DOHH2 (cell line): Measurements from ENCODE around the gene RAB10.
"Not testable (repeated sequence)": the region's sequence is repeated elsewhere in the genome, so short reads cannot be mapped to it uniquely, and the experiment has no call there.

Experiments used
- H3F3A ChIP-seq: fragments of 200-600 bp; sonication (generic), shearing (Covaris generic); 2 replicates; pipeline ENCODE4 v1.6.0; 2016; ENCODE audit warnings: antibody characterized with exemption, mild to moderate bottlenecking; ENCODE audit not compliant: control insufficient read depth, insufficient read depth
- H3K27ac ChIP-seq: fragments of 200-600 bp; sonication (generic); 2 replicates; pipeline ENCODE4 v1.5.1; 2014; ENCODE audit warnings: low read depth, mild to moderate bottlenecking, low read length, moderate library complexity
- H3K27me3 ChIP-seq: fragments of 200-600 bp; sonication (generic); 2 replicates; pipeline ENCODE4 v1.6.1; 2014; ENCODE audit warnings: mild to moderate bottlenecking, low read length, mixed read lengths; ENCODE audit not compliant: control insufficient read depth
- H3K36me3 ChIP-seq: fragments of 200-600 bp; sonication (generic); 2 replicates; pipeline ENCODE4 v1.6.1; 2014; ENCODE audit warnings: mild to moderate bottlenecking, low read length, moderate library complexity, mixed read lengths; ENCODE audit not compliant: control insufficient read depth
- H3K4me1 ChIP-seq: fragments of 200-600 bp; sonication (generic); 2 replicates; pipeline ENCODE4 v1.6.1; 2014; ENCODE audit warnings: mild to moderate bottlenecking, low read length, mixed read lengths; ENCODE audit not compliant: control insufficient read depth
- H3K4me2 ChIP-seq: fragments of 200-600 bp; sonication (generic); 2 replicates; pipeline ENCODE4 v1.6.0; 2014; ENCODE audit warnings: mild to moderate bottlenecking, low read length, moderate library complexity
- H3K4me3 ChIP-seq: fragments of 200-600 bp; sonication (generic); 2 replicates; pipeline ENCODE4 v1.5.1; 2014; ENCODE audit warnings: mild to moderate bottlenecking, low read length, mixed read lengths
- H3K79me2 ChIP-seq: fragments of 200-600 bp; sonication (generic); 2 replicates; pipeline ENCODE4 v1.6.1; 2014; ENCODE audit warnings: mild to moderate bottlenecking, low read length, mixed read lengths; ENCODE audit not compliant: control insufficient read depth
- H3K9me2 ChIP-seq: fragments of 200-600 bp; sonication (generic); replicated peaks from 2 replicates; pipeline ENCODE4 v1.6.1; 2014; ENCODE audit warnings: mild to moderate bottlenecking, low read length, mixed read lengths; ENCODE audit not compliant: control insufficient read depth
- H3K9me3 ChIP-seq: fragments of 200-600 bp; sonication (generic); 2 replicates; pipeline ENCODE4 v1.6.1; 2014; ENCODE audit warnings: antibody characterized with exemption, low read length, mixed read lengths; ENCODE audit not compliant: control insufficient read depth, insufficient read depth
- H4K20me1 ChIP-seq: fragments of 200-600 bp; sonication (generic); 2 replicates; pipeline ENCODE4 v1.6.0; 2014; ENCODE audit warnings: low read depth, mild to moderate bottlenecking, antibody characterized with exemption, low read length, moderate library complexity; ENCODE audit not compliant: control insufficient read depth, insufficient read depth
- CTCF ChIP-seq: fragments of 200-600 bp; sonication (generic); IDR thresholded peaks from one replicate; pipeline ENCODE4 v1.5.1; 2014; ENCODE audit warnings: antibody characterized with exemption, mild to moderate bottlenecking, low read depth, low read length; ENCODE audit not compliant: poor library complexity, severe bottlenecking
- EZH2phosphoT487 ChIP-seq: fragments of 200-600 bp; sonication (generic); IDR thresholded peaks from 2 replicates; pipeline ENCODE4 v1.6.1; 2017; ENCODE audit warnings: borderline replicate concordance, mild to moderate bottlenecking, antibody characterized with exemption, low read length, moderate library complexity, mixed read lengths

The RAB10 gene

GRCh38 chr2:26164641-26165211 lies 130.8 kb downstream of the RAB10 start:
- H3K36me3 ChIP-seq, result no peaks in the 10 kb centered on the region
- no peaks in the 10 kb centered on the region for H4K20me1 ChIP-seq
- no peaks in the 10 kb centered on the region for H3K4me1 ChIP-seq

GRCh38 chr2:26165403-26165802 lies 131.5 kb downstream of the RAB10 start:
- Histone ChIP-seq H3K9me3 (no peaks in the 10 kb centered on the region), H3K36me3 (no peaks in the 10 kb centered on the region), H3K79me2 (no peaks in the 10 kb centered on the region), H3K9me2 (no peaks in the 10 kb centered on the region), H4K20me1 (no peaks in the 10 kb centered on the region), H3K27me3 (no peaks in the 10 kb centered on the region), H3F3A (no peaks in the 10 kb centered on the region), H3K4me1 (no peaks in the 10 kb centered on the region), H3K4me2 (no peak overlapping the region), H3K27ac (no peak overlapping the region), H3K4me3 (no peak overlapping the region)
- TF ChIP-seq EZH2phosphoT487, result no peak
- no peak for TF ChIP-seq CTCF

More at GRCh38 chr2:26164641-26165211, 130.8 kb downstream of the RAB10 start:
- Histone ChIP-seq H3K4me2 (no peak overlapping the region), H3K4me3 (no peak overlapping the region), H3K27me3 (no peaks in the 10 kb centered on the region), H3K9me3 (no peaks in the 10 kb centered on the region), H3K79me2 (no peaks in the 10 kb centered on the region), H3F3A (no peaks in the 10 kb centered on the region), H3K27ac (no peak overlapping the region), H3K9me2 (no peaks in the 10 kb centered on the region)
- no peak for TF ChIP-seq CTCF
- TF ChIP-seq EZH2phosphoT487, result no peak

DNA sequence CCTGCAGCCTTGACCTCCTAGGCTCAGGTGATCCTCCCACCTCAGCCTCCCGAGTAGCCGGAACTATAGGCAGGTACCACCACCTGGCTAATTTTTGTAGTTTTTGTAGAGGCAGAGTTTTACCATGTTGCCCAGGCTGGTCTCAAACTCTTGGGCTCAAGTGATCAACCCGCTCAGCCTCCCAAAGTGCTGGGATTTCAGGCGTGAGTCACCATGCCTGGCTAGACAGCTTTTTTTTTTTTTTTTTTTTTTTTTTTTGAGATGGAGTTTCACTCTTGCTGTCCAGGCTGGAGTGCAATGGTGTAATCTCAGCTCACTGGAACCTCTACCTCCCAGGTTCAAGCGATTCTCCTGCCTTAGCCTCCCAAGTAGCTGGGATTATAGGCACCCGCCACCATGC lies 132.7 kb downstream of the RAB10 start:
- not testable (repeated sequence) for H3K27ac ChIP-seq, H3K4me2 ChIP-seq, H3K36me3 ChIP-seq, H3K9me3 ChIP-seq, H3F3A ChIP-seq, H4K20me1 ChIP-seq, H3K79me2 ChIP-seq, H3K9me2 ChIP-seq, H3K27me3 ChIP-seq, H3K4me1 ChIP-seq, H3K4me3 ChIP-seq

- H3K4me1 ChIP-seq, result no peaks in the 10 kb centered on the region; the same call in 1 of the 2 replicates
- H3K9me3 ChIP-seq, result no peaks in the 10 kb centered on the region
- H3K27me3 ChIP-seq, result peaks cover 13% of the 10 kb centered on the region
- TF ChIP-seq EZH2phosphoT487, result no peak
- no peak overlapping the region for H3K4me3 ChIP-seq
- no peaks in the 10 kb centered on the region for H3K9me2 ChIP-seq
- H3K27ac ChIP-seq, result no peak overlapping the region
- H3K79me2 ChIP-seq, result no peaks in the 10 kb centered on the region
- H3K36me3 ChIP-seq, result no peaks in the 10 kb centered on the region
- no peaks in the 10 kb centered on the region for H4K20me1 ChIP-seq
- no peaks in the 10 kb centered on the region for H3F3A ChIP-seq
- H3K4me2 ChIP-seq, result no peak overlapping the region
Observed at GRCh38 chr2:26168785-26169184, 134.9 kb downstream of the RAB10 start.
